T-helper 17 cell (primary cell): ENCODE results near the gene CLEC2L. TPM values are rescaled to one million over a fixed set of nuclear protein-coding genes. Genes with fewer than 3 reads are reported as not detected.
"Not testable (repeated sequence)": the region's sequence is repeated elsewhere in the genome, so short reads cannot be mapped to it uniquely, and the experiment has no call there.

Experiments
- ATAC-seq: fragments of 150-1000 bp; cut with Tn5 transposase; 2 replicates; pipeline ENCODE4 v1.10.0; 2021; ENCODE audit warnings: mild to moderate bottlenecking, moderate library complexity
- DNase-seq, 3 donors: peaks; one replicate each; pipeline versions ENCODE4 v3.0.0 to v3.0.0-alpha.2; 2020 to 2021
- H3K9me3 ChIP-seq: one replicate; pipeline ENCODE4 v1.7.0; 2013; ENCODE audit warnings: low read length, mild to moderate bottlenecking; ENCODE audit not compliant: control insufficient read depth, poor library complexity, severe bottlenecking
- H3K27ac Mint-ChIP-seq: one replicate; pipeline ENCODE4 v1.8.0; 2022; ENCODE audit warnings: mild to moderate bottlenecking, moderate library complexity, mixed read lengths
- H3K27me3 Mint-ChIP-seq: one replicate; pipeline ENCODE4 v1.8.0; 2022; ENCODE audit warnings: mixed read lengths
- H3K36me3 Mint-ChIP-seq: one replicate; pipeline ENCODE4 v1.8.0; 2022; ENCODE audit warnings: low read depth, mixed read lengths
- H3K4me1 Mint-ChIP-seq: one replicate; pipeline ENCODE4 v1.8.0; 2022; ENCODE audit warnings: mild to moderate bottlenecking, mixed read lengths
- H3K4me3 Mint-ChIP-seq: one replicate; pipeline ENCODE4 v1.8.0; 2022; ENCODE audit warnings: mild to moderate bottlenecking, moderate library complexity, mixed read lengths
- total RNA-seq, 4 donors: library from RNA in 2 of 4; stranded (reverse) in 2 of 4; gene quantifications; one replicate each; pipeline ENCODE4 v1.2.3 and lab custom pipeline; 2022 to 2026

CLEC2L gene
- total RNA-seq, 2 donors from 2014 or later, result 2.6 TPM; not detected in 1

DNA sequence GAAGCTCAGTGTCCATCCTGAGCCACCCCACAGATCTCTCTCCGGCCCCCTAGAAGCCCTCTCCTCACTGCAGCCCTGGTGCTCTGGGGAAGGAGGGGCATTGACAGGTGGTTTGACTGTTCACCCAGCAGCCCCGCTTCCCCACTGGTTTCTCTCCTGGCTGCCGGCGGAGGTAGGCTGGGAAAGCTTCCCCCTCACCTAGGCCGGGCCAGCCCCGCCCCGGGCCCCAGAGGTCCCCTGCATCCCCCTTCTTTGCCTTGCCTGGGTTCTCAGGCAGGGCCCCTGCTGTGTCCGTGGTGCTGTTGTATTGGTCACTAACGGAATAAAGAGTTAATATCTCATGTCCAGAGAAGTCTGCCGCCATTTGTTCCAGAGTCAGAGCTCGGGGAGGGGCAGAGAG is 21.2 kb downstream of the CLEC2L start:
- Mint-ChIP-seq H3K27ac (no peak overlapping the region), H3K4me3 (no peak overlapping the region), H3K27me3 (no peaks in the 10 kb centered on the region), H3K4me1 (peaks cover 2% of the 10 kb centered on the region), H3K36me3 (no peaks in the 10 kb centered on the region)
- H3K9me3 ChIP-seq, result no peaks in the 10 kb centered on the region
- DNase-seq (no peak), ATAC-seq (no peak)

GRCh38 chr7:139548302-139549028 is 25.0 kb downstream of the CLEC2L start:
- H3K27me3 Mint-ChIP-seq, result no peaks in the 10 kb centered on the region
- no peak for DNase-seq

DNA sequence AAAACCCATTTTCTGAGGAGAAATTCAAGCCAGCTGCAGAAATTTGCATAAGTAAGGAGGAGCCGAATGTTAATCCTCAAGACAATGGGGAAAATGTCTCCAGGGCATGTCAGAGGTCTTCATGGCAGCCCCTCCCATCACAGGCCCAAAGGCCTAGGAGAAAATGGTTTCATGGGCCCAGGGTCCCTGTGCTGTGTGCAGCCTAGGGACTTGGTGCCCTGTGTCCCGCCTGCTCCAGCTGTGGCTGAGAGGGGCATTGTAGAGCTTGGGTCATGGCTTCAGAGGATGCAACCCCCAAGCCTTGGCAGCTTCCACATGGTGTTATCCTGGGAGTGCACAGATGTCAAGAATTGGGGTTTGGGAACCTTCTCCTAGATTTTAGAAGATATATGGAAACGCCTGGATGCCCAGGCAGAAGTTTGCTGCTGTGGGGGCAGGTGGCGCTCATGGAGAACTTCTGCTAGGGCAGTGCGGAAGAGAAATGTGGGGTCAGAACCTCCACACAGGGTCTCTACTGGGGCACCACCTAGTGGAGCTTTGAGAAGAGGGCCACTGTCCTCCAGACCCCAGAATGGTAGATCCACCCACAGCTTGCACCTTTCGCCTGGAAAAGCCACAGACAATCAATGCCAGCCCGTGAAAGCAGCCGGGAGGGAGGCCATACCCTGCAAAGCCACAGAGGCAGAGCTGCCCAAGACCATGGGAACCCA is 30.7 kb downstream of the CLEC2L start:
- H3K4me3 Mint-ChIP-seq, H3K27ac Mint-ChIP-seq, DNase-seq, H3K36me3 Mint-ChIP-seq, ATAC-seq, H3K27me3 Mint-ChIP-seq, H3K4me1 Mint-ChIP-seq, H3K9me3 ChIP-seq: not testable (repeated sequence)

More at GRCh38 chr7:139548302-139549028, 25.0 kb downstream of the CLEC2L start:
- H3K36me3 Mint-ChIP-seq, result no peaks in the 10 kb centered on the region
- no peak overlapping the region for H3K4me3 Mint-ChIP-seq
- H3K27ac Mint-ChIP-seq, result peak overlapping the region; percentile 60
- H3K9me3 ChIP-seq, result no peaks in the 10 kb centered on the region
- no peak for ATAC-seq
- H3K4me1 Mint-ChIP-seq, result peaks cover 2% of the 10 kb centered on the region

- Mint-ChIP-seq H3K4me1 (peaks cover 2% of the 10 kb centered on the region), H3K4me3 (no peak overlapping the region), H3K27ac (no peak overlapping the region), H3K27me3 (no peaks in the 10 kb centered on the region), H3K36me3 (peaks cover 4% of the 10 kb centered on the region)
- no peaks in the 10 kb centered on the region for H3K9me3 ChIP-seq
- ATAC-seq (no peak), DNase-seq (no peak)
Measured at GRCh38 chr7:139557857-139558581, 34.5 kb downstream of the CLEC2L start.

- H3K27me3 Mint-ChIP-seq, result no peaks in the 10 kb centered on the region
- no peak overlapping the region for H3K27ac Mint-ChIP-seq
- ATAC-seq (no peak), DNase-seq (no peak)
- H3K4me3 Mint-ChIP-seq, result no peak overlapping the region
- peaks cover 4% of the 10 kb centered on the region for H3K4me1 Mint-ChIP-seq
- H3K36me3 Mint-ChIP-seq, result peaks cover 4% of the 10 kb centered on the region
- no peaks in the 10 kb centered on the region for H3K9me3 ChIP-seq
Measured at GRCh38 chr7:139559364-139560105, 36.0 kb downstream of the CLEC2L start.

- no peaks in the 10 kb centered on the region for H3K27me3 Mint-ChIP-seq
- no peaks in the 10 kb centered on the region for H3K9me3 ChIP-seq
- peaks cover 4% of the 10 kb centered on the region for H3K36me3 Mint-ChIP-seq
- no peak for ATAC-seq
- peaks cover 4% of the 10 kb centered on the region for H3K4me1 Mint-ChIP-seq
- DNase-seq, result no peak
- H3K27ac Mint-ChIP-seq, result no peak overlapping the region
- H3K4me3 Mint-ChIP-seq, result no peak overlapping the region
Measured at GRCh38 chr7:139560199-139560598, 36.7 kb downstream of the CLEC2L start.

DNA sequence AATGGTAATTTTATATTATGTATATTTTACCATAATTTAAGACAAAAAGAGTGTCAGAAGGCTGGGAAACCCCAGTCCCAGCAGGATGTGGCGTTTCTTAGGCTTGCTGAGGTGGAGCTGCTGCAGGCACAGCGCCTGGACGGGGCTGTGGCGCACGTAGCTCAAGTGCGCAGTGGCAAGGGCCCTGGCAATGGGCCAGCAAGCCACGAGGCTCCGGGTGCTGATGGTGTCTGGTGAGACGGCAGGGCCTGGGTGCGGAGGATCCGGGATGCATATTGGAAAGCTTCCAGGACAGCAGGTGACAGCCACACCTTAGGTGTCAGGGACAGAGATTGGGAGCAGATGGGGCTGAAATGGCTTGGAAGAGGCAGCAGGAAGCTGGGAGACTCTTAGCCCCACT is 37.2 kb downstream of the CLEC2L start:
- no peak for ATAC-seq
- no peak overlapping the region for H3K4me3 Mint-ChIP-seq
- no peak for DNase-seq
- no peaks in the 10 kb centered on the region for H3K27me3 Mint-ChIP-seq
- H3K4me1 Mint-ChIP-seq, result peaks cover 4% of the 10 kb centered on the region
- no peak overlapping the region for H3K27ac Mint-ChIP-seq
- H3K36me3 Mint-ChIP-seq, result peaks cover 4% of the 10 kb centered on the region
- H3K9me3 ChIP-seq, result no peaks in the 10 kb centered on the region

DNA sequence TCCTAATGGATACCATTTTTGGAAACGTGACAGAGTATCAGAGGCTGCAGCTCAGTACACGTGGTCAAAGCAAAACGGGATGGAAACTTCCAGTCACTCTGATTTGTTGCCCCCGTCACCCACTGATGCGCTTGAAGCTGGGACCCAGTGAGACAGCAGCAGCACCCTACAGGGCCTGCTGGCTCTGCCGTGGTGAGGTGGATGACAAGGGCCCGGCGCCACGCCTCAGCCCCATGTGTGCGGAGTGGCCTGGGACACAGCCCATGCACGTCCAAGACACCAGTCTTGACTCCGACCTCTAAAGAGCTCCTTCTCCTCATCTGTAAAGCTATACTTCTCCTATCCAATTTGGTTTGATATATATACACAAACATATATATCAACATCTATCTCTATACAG is 39.0 kb downstream of the CLEC2L start:
- H3K4me3 Mint-ChIP-seq, result no peak overlapping the region
- H3K4me1 Mint-ChIP-seq, result peaks cover 14% of the 10 kb centered on the region
- DNase-seq (no peak), ATAC-seq (no peak)
- peak overlapping the region; percentile 66 for H3K27ac Mint-ChIP-seq
- no peaks in the 10 kb centered on the region for H3K9me3 ChIP-seq
- H3K36me3 Mint-ChIP-seq, result peaks cover 4% of the 10 kb centered on the region
- no peaks in the 10 kb centered on the region for H3K27me3 Mint-ChIP-seq

GRCh38 chr7:139562961-139563565 is 39.6 kb downstream of the CLEC2L start:
- H3K4me1 Mint-ChIP-seq, result peaks cover 17% of the 10 kb centered on the region
- H3K36me3 Mint-ChIP-seq, result peaks cover 7% of the 10 kb centered on the region
- H3K4me3 Mint-ChIP-seq, result no peak overlapping the region
- no peaks in the 10 kb centered on the region for H3K27me3 Mint-ChIP-seq
- no peak for DNase-seq
- H3K27ac Mint-ChIP-seq, result peak overlapping the region; percentile 66
- no peak for ATAC-seq
- H3K9me3 ChIP-seq, result no peaks in the 10 kb centered on the region

DNA sequence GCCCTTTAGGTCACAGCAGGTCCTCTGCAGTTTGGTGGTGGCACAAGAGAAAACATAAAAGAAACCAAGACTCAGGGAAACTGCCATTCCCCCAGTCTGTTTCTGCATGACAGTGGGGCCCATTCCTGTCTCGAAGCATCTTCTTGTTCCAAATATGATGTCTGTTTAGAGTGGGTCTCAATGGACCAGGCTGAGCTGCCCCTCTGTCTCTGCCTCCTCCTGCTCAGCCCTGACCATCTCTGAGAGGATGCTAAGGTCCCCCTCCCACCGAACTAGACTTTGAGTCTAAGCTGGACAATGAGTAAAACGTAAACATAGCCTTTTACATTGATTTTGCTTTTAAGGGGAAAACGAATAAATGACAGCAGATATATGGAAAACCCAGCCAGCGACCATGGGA is 40.4 kb downstream of the CLEC2L start:
- ATAC-seq (no peak), DNase-seq (no peak)
- Mint-ChIP-seq H3K4me3 (no peak overlapping the region), H3K4me1 (peaks cover 20% of the 10 kb centered on the region), H3K27me3 (no peaks in the 10 kb centered on the region), H3K27ac (no peak overlapping the region), H3K36me3 (peaks cover 10% of the 10 kb centered on the region)
- H3K9me3 ChIP-seq, result no peaks in the 10 kb centered on the region

GRCh38 chr7:139566075-139566474 is 42.6 kb downstream of the CLEC2L start:
- Mint-ChIP-seq H3K4me1 (peaks cover 22% of the 10 kb centered on the region), H3K4me3 (no peak overlapping the region), H3K27ac (peak overlapping the region; percentile 53), H3K36me3 (peaks cover 7% of the 10 kb centered on the region), H3K27me3 (no peaks in the 10 kb centered on the region)
- ATAC-seq (no peak), DNase-seq (no peak)
- H3K9me3 ChIP-seq, result no peaks in the 10 kb centered on the region

DNA sequence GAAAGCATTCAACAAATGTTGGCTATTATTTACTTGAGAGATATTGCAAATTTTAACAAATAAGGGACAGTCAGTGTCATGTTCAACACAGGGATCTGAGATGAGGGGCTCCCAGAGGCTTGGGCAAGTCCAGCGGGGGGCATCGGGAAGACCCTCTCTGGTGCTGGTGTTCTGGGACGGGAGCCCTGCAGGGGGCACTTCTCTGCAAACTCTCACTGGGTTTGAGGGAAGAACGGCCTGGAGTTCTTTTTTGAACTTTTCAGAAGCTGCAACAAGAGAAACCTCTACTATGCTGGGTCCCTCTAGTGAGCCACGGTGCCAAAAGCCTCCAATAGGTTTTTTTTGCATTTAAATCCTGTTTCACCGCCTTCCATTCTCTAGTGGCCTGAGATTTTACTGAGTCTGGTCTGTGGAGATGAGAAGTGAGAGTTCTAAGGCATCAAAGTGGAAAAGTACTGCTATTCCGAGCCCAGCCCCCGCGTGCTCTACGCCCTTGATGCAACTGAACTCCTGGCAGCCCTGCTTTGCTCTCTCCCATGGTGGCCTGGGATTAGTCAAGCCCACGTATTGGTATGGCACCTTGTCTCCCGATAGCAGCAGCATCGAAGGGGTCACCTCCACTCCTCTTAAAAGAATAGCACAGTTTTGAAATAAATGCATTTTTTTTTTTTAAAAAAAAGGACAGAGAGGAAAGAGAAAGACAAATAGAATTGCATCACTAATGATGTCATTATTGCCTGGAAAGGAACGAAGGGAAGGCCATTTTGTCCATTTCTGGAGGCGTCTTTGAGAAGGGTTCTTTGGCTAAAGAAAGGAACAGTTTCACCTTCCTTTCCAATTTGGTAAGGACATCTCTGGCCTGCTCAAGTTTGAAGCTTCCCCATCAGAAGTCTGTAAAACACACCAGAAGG is 43.5 kb downstream of the CLEC2L start:
- H3K4me1 Mint-ChIP-seq, result peaks cover 22% of the 10 kb centered on the region
- H3K27me3 Mint-ChIP-seq, result no peaks in the 10 kb centered on the region
- no peak overlapping the region for H3K4me3 Mint-ChIP-seq
- no peak overlapping the region for H3K27ac Mint-ChIP-seq
- no peak for DNase-seq
- ATAC-seq, result no peak
- peaks cover 7% of the 10 kb centered on the region for H3K36me3 Mint-ChIP-seq
- H3K9me3 ChIP-seq, result no peaks in the 10 kb centered on the region
